Prostate gland (tissue), 2 donors: ENCODE data around the gene ACOT11. TPM values are rescaled to one million over a fixed set of nuclear protein-coding genes. Genes with fewer than 3 reads are reported as not detected.
"Not testable (repeated sequence)": the region's sequence is repeated elsewhere in the genome, so short reads cannot be mapped to it uniquely, and the experiment has no call there.

ENCODE experiments used
- DNase-seq: peaks from one replicate; pipeline ENCODE4 v3.0.0-alpha.2; 2019; ENCODE audit warnings: low spot score
- H3K27ac ChIP-seq, 2 donors: fragments of 200-600 bp; sonication (generic); 2 replicates each; pipeline ENCODE4 v1.5.1; 2017 to 2019
- H3K27me3 ChIP-seq: fragments of 200-600 bp; sonication (generic); replicated peaks from 2 replicates; pipeline ENCODE4 v1.5.1; 2019; ENCODE audit not compliant: insufficient read depth
- H3K36me3 ChIP-seq, 2 donors: fragments of 200-600 bp; sonication (generic); 1 replicate in 1 of 2; 2 replicates in 1 of 2; pipeline versions ENCODE4 v1.5.1 to v1.8.1; 2017 to 2019
- H3K4me1 ChIP-seq: fragments of 200-600 bp; sonication (generic); replicated peaks from 2 replicates; pipeline ENCODE4 v1.5.1; 2019
- H3K4me3 ChIP-seq, 2 donors: fragments of 200-600 bp; sonication (generic); 2 replicates each; pipeline ENCODE4 v1.5.1; 2017 to 2019
- H3K9me3 ChIP-seq: fragments of 200-600 bp; sonication (generic); 2 replicates; pipeline ENCODE4 v1.5.1; 2017
- POLR2A ChIP-seq: fragments of 450-650 bp; IDR thresholded peaks from one replicate; pipeline ENCODE4 v1.6.1; 2016; ENCODE audit warnings: antibody characterized with exemption, mild to moderate bottlenecking
- POLR2AphosphoS5 ChIP-seq: sonication (generic); formaldehyde crosslinking; IDR thresholded peaks from one replicate; pipeline ENCODE4 v1.6.1; 2017; ENCODE audit warnings: antibody characterized with exemption
- WGBS: methylation state at CpG from one replicate; pipeline ENCODE4 v1.1.5; 2018; 5-methylcytosine and 5-hydroxymethylcytosine counted together
- intact Hi-C: fragments of 100-400 bp; cut with DNase I; formaldehyde crosslinking; loops from one replicate; pipeline ENCODE4 v1.14.2; 2022
- total RNA-seq, 2 donors: library from RNA; depleted of rRNA; stranded (reverse); fragments of >200 nt; gene quantifications; one replicate each; pipeline ENCODE4 v1.1.0, GENCODE V29; 2016
- TF ChIP-seq, protein P1 (sequence below), 4 experiments: fragments of 200-600 bp in 2 of 4; fragments of 450-650 bp in 2 of 4; sonication (generic) in 2 of 4; IDR thresholded peaks; 1 replicate in 3 of 4; 2 replicates in 1 of 4; pipeline ENCODE4 v1.5.1; 2016 to 2019; ENCODE audit warnings: antibody characterized with exemption in 4 of 4, mild to moderate bottlenecking in 2 of 4, moderate library complexity in 2 of 4

ACOT11 gene
- total RNA-seq, 2 donors from 2014 or later, result 6.7 to 18.6 TPM

DNA sequence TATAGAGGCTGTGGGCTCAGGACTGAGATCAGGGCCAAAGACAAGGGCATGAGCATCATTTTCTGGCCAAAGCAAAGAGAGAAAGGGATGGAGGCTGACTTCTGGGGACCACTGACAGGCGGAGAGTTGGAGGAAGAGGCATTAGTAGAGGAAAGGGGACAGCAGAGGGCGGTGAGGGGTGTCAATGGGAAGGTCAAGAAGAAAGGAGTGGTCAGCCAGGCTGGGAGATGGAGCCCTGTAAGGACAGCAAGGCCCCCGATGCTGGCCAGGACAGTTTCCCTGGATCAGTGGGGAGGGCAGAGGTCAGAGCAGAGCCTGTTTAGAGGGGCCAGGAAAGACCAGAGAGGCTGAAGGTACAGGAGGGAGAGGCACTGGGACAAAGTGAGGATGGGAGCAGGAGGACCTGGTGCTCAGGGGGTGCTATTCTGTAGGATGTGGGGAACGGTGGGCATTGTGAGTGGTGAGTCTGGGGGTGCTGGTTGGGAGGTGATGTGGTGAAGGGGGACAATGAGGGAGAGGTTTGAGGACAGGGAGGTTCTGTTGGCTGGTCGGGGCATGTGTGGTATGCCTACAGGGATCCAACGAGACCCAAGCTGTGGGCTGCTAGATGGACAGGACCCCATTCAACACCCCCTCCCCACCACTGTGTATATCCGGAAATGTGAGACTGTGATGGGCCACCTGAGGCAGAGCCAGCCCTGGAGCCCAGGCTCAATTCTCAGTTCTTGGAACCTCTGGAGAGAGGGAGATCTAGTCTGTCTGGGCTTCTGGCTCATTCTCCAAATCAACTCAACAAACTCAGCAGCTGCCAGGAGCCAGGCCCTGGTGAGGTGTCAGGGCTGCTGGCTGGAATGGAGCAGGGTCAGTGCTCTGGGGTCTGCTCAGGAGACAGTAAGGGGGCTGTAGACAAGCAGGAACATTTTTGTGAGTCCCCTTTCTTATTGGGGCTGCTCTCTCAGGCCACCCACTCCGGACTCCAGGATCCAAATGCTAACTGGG, 76.7 kb downstream of the ACOT11 start:
- no peaks in the 10 kb centered on the region for H3K4me1 ChIP-seq
- intact Hi-C loops, result no loop called here
- TF ChIP-seq POLR2A (no peak), POLR2AphosphoS5 (no peak)
- TF ChIP-seq, protein P1, sequence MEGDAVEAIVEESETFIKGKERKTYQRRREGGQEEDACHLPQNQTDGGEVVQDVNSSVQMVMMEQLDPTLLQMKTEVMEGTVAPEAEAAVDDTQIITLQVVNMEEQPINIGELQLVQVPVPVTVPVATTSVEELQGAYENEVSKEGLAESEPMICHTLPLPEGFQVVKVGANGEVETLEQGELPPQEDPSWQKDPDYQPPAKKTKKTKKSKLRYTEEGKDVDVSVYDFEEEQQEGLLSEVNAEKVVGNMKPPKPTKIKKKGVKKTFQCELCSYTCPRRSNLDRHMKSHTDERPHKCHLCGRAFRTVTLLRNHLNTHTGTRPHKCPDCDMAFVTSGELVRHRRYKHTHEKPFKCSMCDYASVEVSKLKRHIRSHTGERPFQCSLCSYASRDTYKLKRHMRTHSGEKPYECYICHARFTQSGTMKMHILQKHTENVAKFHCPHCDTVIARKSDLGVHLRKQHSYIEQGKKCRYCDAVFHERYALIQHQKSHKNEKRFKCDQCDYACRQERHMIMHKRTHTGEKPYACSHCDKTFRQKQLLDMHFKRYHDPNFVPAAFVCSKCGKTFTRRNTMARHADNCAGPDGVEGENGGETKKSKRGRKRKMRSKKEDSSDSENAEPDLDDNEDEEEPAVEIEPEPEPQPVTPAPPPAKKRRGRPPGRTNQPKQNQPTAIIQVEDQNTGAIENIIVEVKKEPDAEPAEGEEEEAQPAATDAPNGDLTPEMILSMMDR (IDR thresholded peaks at IDR 0.05), result no peak
- no peak overlapping the region for H3K27ac ChIP-seq
- H3K4me3 ChIP-seq, result no peak overlapping the region
- H3K36me3 ChIP-seq, result no peaks in the 10 kb centered on the region
- 82% methylated on average over 8 of the region's 8 CpGs for WGBS
- DNase-seq, result no peak
- no peaks in the 10 kb centered on the region for H3K27me3 ChIP-seq
- no peaks in the 10 kb centered on the region for H3K9me3 ChIP-seq

DNA sequence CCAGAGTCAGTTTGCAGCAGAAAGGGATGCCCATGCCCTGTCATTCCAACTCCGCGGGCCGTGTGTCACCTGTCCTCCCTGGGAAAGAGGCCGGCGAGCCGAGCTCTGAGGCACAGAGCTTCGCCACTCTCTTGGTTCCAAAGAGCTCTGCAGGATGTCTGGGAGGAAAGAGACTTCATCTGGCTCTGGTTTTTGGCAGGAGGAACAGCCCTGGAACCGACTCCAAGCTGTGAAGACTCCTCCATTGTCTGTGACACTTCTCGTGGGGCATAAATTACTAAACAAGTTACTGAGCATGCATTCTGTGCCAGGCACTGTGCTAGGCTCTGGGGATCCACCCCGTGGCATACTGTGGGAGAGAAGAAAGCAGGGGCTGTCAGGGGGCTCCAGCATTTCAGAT, 79.2 kb downstream of the ACOT11 start:
- TF ChIP-seq POLR2A (no peak), POLR2AphosphoS5 (no peak)
- TF ChIP-seq, protein P1 (IDR thresholded peaks at IDR 0.05), result no peak

DNA sequence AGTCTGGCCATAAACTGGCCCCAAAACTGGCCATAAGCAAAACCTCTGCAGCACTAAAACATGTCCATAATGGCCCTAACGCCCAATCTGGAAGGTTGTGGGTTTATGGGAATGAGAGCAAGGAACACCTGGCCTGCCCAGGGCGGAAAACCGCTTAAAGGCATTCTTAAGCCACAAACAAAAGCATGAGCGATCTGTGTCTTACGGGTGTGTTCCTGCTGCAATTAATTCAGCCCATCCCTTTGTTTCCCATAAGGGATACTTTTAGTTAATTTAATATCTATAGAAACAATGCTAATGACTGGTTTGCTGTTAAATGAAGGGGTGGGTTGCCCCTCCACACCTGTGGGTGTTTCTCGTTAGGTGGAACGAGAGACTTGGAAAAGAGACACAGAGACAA, 87.8 kb downstream of the ACOT11 start:
- H3K36me3 ChIP-seq, intact Hi-C loops, H3K9me3 ChIP-seq, H3K4me1 ChIP-seq, H3K27me3 ChIP-seq, H3K4me3 ChIP-seq, DNase-seq, H3K27ac ChIP-seq: not testable (repeated sequence)
- 95% methylated on average over 7 of the region's 7 CpGs for WGBS

More for the DNA sequence above, 79.2 kb downstream of the ACOT11 start:
- 60% methylated on average over 10 of the region's 10 CpGs for WGBS
- Histone ChIP-seq H3K36me3 (no peaks in the 10 kb centered on the region), H3K4me3 (no peak overlapping the region), H3K27me3 (no peaks in the 10 kb centered on the region), H3K9me3 (no peaks in the 10 kb centered on the region), H3K27ac (no peak overlapping the region), H3K4me1 (no peaks in the 10 kb centered on the region)
- intact Hi-C loops, result no loop called here
- DNase-seq, result no peak

DNA sequence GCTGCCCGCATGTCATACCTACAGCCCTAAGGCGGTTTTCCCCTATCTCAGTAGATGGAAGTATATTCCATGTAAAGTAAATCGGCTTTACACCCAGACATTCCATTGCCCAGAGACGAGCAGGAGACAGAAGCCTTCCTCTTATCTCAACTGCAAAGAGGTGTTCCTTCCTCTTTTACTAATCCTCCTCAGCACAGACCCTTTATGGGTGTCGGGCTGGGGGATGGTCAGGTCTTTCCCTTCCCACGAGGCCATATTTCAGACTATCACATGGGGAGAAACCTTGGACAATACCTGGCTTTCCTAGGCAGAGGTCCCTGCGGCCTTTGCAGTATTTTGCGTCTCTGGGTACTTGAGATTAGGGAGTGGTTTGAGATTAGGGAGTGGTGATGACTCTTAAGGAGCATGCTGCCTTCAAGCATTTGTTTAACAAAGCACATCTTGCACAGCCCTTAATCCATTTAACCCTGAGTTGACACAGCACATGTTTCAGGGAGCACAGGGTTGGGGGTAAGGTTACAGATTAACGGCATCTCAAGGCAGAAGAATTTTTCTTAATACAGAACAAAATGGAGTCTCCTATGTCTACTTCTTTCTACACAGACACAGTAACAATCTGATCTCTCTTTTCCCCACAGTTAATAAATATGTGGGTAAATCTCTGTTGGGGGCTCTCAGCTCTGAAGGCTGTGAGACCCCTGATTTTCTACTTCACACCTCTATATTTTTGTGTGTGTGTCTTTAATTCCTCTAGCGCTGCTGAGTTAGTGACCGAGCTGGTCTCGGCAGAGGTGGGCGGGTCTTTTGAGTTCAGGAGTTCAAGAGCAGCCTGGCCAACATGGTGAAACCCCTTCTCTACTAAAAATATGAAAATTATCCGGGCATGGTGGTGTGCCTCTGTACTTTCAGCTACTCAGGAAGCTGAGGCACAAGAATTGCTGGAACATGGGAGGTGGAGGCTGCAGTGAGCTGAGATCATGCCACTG, 88.7 kb downstream of the ACOT11 start:
- H3K4me1 ChIP-seq, H3K36me3 ChIP-seq, intact Hi-C loops, H3K27ac ChIP-seq, H3K27me3 ChIP-seq, DNase-seq, H3K9me3 ChIP-seq, H3K4me3 ChIP-seq: not testable (repeated sequence)
- WGBS, result 81% methylated on average over 14 of the region's 14 CpGs

DNA sequence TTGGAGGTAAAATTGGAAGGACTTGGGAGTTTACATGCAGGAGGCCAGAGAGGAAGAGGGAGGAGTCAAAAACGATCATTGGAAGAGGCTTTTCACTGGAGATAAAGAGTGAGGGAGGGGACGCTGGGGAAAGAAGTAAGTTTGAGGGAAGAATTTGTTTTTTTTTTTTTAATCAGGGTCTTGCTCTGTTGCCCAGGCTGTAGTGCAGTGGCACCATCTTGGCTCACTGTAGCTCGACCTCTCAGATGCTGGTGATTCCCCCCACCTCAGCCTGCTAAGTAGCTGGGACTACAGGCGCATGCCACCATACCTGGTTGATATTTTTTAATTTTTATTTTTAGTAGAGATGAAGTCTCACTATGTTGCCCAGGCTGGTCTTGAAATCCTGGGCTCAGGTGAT, 92.3 kb downstream of the ACOT11 start:
- Histone ChIP-seq H3K4me1 (no peaks in the 10 kb centered on the region), H3K4me3 (no peak overlapping the region), H3K27ac (no peak overlapping the region), H3K27me3 (no peaks in the 10 kb centered on the region), H3K36me3 (peaks cover 0 to 1% of the 10 kb centered on the region in 2 donors), H3K9me3 (no peaks in the 10 kb centered on the region)
- DNase-seq, result no peak
- intact Hi-C loops, result loop anchor here (10.0 kb wide), 1 partner anchor 96 kb away; the partner anchor contains the start of gene ACOT11
- 71% methylated on average over 4 of the region's 4 CpGs for WGBS
- TF ChIP-seq, protein P1 (IDR thresholded peaks at IDR 0.05), result no peak
- TF ChIP-seq POLR2AphosphoS5 (no peak), POLR2A (no peak)
